SK-N-SH (cell line): Measurements from ENCODE around the gene SDHAF4.

Source experiments
- CHD2 ChIP-seq: fragments of 150-350 bp; IDR thresholded peaks from 2 replicates; pipeline ENCODE4 v1.6.1; 2018; ENCODE audit warnings: low read length; ENCODE audit not compliant: partially characterized antibody
- EZH2phosphoT487 ChIP-seq: fragments of 200-600 bp; sonication (generic); IDR thresholded peaks from 2 replicates; pipeline ENCODE4 v1.6.1; 2017; ENCODE audit warnings: low read depth, mixed run types, mild to moderate bottlenecking, antibody characterized with exemption, moderate library complexity, borderline replicate concordance
- JUND ChIP-seq: IDR thresholded peaks from 2 replicates; pipeline ENCODE4 v1.4.0; 2012
- MEF2A ChIP-seq: IDR thresholded peaks from 2 replicates; pipeline ENCODE4 v1.4.0; 2012; ENCODE audit warnings: low read depth, borderline replicate concordance
- NFIC ChIP-seq: IDR thresholded peaks from 2 replicates; pipeline ENCODE4 v1.4.0; 2012; ENCODE audit warnings: borderline replicate concordance
- POLR2AphosphoS5 ChIP-seq: IDR thresholded peaks from 2 replicates; pipeline ENCODE4 v1.6.1; 2012; ENCODE audit warnings: low read depth, low read length
- RAD21 ChIP-seq: IDR thresholded peaks from 2 replicates; pipeline ENCODE4 v1.6.1; 2012; ENCODE audit warnings: mild to moderate bottlenecking, low read length
- RXRA ChIP-seq: IDR thresholded peaks from 2 replicates; pipeline ENCODE4 v1.4.0; 2012; ENCODE audit warnings: low read depth, mild to moderate bottlenecking, borderline replicate concordance
- TCF12 ChIP-seq: IDR thresholded peaks from 2 replicates; pipeline ENCODE4 v1.4.0; 2012
- TF ChIP-seq, protein P1 (sequence below): fragments of 200-600 bp; sonication (generic); IDR thresholded peaks from 2 replicates; pipeline ENCODE4 v1.6.1; 2017; ENCODE audit warnings: antibody characterized with exemption, mild to moderate bottlenecking, moderate library complexity
- TF ChIP-seq, protein P2 (sequence below): IDR thresholded peaks from 2 replicates; pipeline ENCODE4 v1.4.0; 2012; ENCODE audit warnings: low read depth, borderline replicate concordance
- TF ChIP-seq, protein P3 (sequence below): IDR thresholded peaks from 2 replicates; pipeline ENCODE4 v1.4.0; 2012; ENCODE audit warnings: low read depth, borderline replicate concordance
- TF ChIP-seq, protein P4 (sequence below): fragments of 150-350 bp; IDR thresholded peaks from 2 replicates; pipeline ENCODE4 v1.6.1; 2017; ENCODE audit warnings: antibody characterized with exemption, low read length, low read depth, borderline replicate concordance
- TF ChIP-seq, protein P5 (sequence below): IDR thresholded peaks from 2 replicates; pipeline ENCODE4 v1.4.0; 2012; ENCODE audit warnings: low read depth

DNA sequence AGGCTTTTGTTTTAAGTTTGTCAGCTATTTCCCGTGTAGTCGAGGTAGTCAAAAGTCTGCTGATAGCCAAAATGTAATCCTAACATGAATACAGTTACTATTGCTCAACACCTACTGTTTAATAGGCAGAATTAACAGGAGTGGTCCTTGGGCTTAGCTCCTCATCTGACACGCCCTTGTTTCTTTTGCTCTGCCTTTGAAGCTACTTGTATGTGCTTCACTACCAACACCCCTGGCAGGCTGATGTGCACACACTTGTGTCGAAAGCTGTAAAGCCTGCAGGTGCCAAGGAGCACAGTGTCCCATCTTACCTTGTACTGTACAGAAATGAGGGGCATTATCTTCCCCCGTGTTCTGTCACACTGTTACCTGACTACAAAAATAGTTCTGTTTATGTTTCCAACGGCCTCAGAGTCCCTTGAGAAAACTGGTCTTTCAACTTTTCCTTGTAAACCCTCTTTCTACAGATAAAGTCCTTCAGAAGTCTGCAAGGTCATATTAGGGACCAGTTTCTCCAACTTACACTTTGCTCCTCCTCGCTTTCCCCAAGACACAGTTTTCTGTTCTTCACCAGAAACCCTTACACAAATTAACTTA, 9.3 kb downstream of the SDHAF4 start:
- TF ChIP-seq, protein P1, sequence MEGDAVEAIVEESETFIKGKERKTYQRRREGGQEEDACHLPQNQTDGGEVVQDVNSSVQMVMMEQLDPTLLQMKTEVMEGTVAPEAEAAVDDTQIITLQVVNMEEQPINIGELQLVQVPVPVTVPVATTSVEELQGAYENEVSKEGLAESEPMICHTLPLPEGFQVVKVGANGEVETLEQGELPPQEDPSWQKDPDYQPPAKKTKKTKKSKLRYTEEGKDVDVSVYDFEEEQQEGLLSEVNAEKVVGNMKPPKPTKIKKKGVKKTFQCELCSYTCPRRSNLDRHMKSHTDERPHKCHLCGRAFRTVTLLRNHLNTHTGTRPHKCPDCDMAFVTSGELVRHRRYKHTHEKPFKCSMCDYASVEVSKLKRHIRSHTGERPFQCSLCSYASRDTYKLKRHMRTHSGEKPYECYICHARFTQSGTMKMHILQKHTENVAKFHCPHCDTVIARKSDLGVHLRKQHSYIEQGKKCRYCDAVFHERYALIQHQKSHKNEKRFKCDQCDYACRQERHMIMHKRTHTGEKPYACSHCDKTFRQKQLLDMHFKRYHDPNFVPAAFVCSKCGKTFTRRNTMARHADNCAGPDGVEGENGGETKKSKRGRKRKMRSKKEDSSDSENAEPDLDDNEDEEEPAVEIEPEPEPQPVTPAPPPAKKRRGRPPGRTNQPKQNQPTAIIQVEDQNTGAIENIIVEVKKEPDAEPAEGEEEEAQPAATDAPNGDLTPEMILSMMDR = no peak
- TF ChIP-seq RAD21 (no peak), RXRA (no peak), MEF2A (no peak), CHD2 (no peak), NFIC (no peak), POLR2AphosphoS5 (no peak), JUND (no peak), TCF12 (no peak), EZH2phosphoT487 (no peak)
- TF ChIP-seq, protein P2, sequence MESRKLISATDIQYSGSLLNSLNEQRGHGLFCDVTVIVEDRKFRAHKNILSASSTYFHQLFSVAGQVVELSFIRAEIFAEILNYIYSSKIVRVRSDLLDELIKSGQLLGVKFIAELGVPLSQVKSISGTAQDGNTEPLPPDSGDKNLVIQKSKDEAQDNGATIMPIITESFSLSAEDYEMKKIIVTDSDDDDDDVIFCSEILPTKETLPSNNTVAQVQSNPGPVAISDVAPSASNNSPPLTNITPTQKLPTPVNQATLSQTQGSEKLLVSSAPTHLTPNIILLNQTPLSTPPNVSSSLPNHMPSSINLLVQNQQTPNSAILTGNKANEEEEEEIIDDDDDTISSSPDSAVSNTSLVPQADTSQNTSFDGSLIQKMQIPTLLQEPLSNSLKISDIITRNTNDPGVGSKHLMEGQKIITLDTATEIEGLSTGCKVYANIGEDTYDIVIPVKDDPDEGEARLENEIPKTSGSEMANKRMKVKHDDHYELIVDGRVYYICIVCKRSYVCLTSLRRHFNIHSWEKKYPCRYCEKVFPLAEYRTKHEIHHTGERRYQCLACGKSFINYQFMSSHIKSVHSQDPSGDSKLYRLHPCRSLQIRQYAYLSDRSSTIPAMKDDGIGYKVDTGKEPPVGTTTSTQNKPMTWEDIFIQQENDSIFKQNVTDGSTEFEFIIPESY = no peak
- TF ChIP-seq, protein P3, sequence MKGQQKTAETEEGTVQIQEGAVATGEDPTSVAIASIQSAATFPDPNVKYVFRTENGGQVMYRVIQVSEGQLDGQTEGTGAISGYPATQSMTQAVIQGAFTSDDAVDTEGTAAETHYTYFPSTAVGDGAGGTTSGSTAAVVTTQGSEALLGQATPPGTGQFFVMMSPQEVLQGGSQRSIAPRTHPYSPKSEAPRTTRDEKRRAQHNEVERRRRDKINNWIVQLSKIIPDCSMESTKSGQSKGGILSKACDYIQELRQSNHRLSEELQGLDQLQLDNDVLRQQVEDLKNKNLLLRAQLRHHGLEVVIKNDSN = no peak
- TF ChIP-seq, protein P4, sequence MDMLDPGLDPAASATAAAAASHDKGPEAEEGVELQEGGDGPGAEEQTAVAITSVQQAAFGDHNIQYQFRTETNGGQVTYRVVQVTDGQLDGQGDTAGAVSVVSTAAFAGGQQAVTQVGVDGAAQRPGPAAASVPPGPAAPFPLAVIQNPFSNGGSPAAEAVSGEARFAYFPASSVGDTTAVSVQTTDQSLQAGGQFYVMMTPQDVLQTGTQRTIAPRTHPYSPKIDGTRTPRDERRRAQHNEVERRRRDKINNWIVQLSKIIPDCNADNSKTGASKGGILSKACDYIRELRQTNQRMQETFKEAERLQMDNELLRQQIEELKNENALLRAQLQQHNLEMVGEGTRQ = no peak
- TF ChIP-seq, protein P5, sequence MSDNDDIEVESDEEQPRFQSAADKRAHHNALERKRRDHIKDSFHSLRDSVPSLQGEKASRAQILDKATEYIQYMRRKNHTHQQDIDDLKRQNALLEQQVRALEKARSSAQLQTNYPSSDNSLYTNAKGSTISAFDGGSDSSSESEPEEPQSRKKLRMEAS = no peak
